SU-DHL-6 (cell line): ENCODE measurements around the gene DGKB.
"Not testable (repeated sequence)": the region's sequence is repeated elsewhere in the genome, so short reads cannot be mapped to it uniquely, and the experiment has no call there.

Experiments
- H2AFZ ChIP-seq: fragments of 200-600 bp; sonication (generic); 2 replicates; pipeline ENCODE4 v1.6.1; 2014; ENCODE audit warnings: low read depth, mild to moderate bottlenecking, moderate library complexity, mixed read lengths, antibody characterized with exemption, low read length; ENCODE audit not compliant: severe bottlenecking
- H3F3A ChIP-seq: fragments of 200-600 bp; shearing (Covaris generic); 2 replicates; pipeline ENCODE4 v1.6.0; 2016; ENCODE audit warnings: antibody characterized with exemption, mild to moderate bottlenecking; ENCODE audit not compliant: insufficient read depth
- H3K27ac ChIP-seq: fragments of 200-600 bp; sonication (generic); 2 replicates; pipeline ENCODE4 v1.5.1; 2016; ENCODE audit warnings: low read depth, mild to moderate bottlenecking, low read length, moderate library complexity, mixed read lengths
- H3K27me3 ChIP-seq: fragments of 200-600 bp; sonication (generic), shearing (Covaris generic); 2 replicates; pipeline ENCODE4 v1.6.0; 2014; ENCODE audit warnings: mild to moderate bottlenecking, low read length
- H3K36me3 ChIP-seq: fragments of 200-600 bp; sonication (generic); 2 replicates; pipeline ENCODE4 v1.6.1; 2014; ENCODE audit warnings: mild to moderate bottlenecking, low read length, mixed read lengths
- H3K4me2 ChIP-seq: fragments of 300-600, 200-600 bp; shearing (Covaris generic), sonication (generic); 2 replicates; pipeline ENCODE4 v1.6.0; 2014; ENCODE audit warnings: low read length, low read depth, mild to moderate bottlenecking; ENCODE audit not compliant: poor library complexity, severe bottlenecking
- H3K4me3 ChIP-seq: fragments of 200-600 bp; sonication (generic); 2 replicates; pipeline ENCODE4 v1.5.1; 2014; ENCODE audit warnings: antibody characterized with exemption, low read length, mild to moderate bottlenecking, mixed read lengths; ENCODE audit not compliant: insufficient read depth, poor library complexity, severe bottlenecking
- H3K79me2 ChIP-seq: fragments of 200-600 bp; sonication (generic); 2 replicates; pipeline ENCODE4 v1.6.1; 2014; ENCODE audit warnings: mild to moderate bottlenecking, low read length, moderate library complexity; ENCODE audit not compliant: insufficient read depth
- H3K9ac ChIP-seq: fragments of 200-600 bp; sonication (generic); 2 replicates; pipeline ENCODE4 v1.7.0; 2014; ENCODE audit warnings: mild to moderate bottlenecking, low read length
- H3K9me2 ChIP-seq: fragments of 200-600 bp; sonication (generic); replicated peaks from 2 replicates; pipeline ENCODE4 v1.6.1; 2014; ENCODE audit warnings: low read length; ENCODE audit not compliant: insufficient read depth
- H3K9me3 ChIP-seq: fragments of 200-600 bp; sonication (generic); 2 replicates; pipeline ENCODE4 v1.6.1; 2014; ENCODE audit warnings: low read length, mixed read lengths; ENCODE audit not compliant: insufficient read depth
- H4K20me1 ChIP-seq: fragments of 200-600 bp; sonication (generic); 2 replicates; pipeline ENCODE4 v1.6.1; 2014; ENCODE audit warnings: low read depth, mild to moderate bottlenecking, antibody characterized with exemption, low read length, moderate library complexity, mixed read lengths
- EZH2phosphoT487 ChIP-seq: fragments of 200-600 bp; sonication (generic), shearing (Covaris generic); conservative IDR thresholded peaks from 2 replicates; pipeline ENCODE4 v1.6.1; 2018; ENCODE audit warnings: mild to moderate bottlenecking, antibody characterized with exemption, low read length, moderate library complexity, mixed read lengths
- TF ChIP-seq, protein P1 (sequence below): fragments of 200-600 bp; sonication (generic); IDR thresholded peaks from one replicate; pipeline ENCODE4 v1.5.1; 2017; ENCODE audit warnings: antibody characterized with exemption, mild to moderate bottlenecking, low read length, moderate library complexity; ENCODE audit not compliant: insufficient read depth, poor library complexity, severe bottlenecking

The DGKB gene

DNA sequence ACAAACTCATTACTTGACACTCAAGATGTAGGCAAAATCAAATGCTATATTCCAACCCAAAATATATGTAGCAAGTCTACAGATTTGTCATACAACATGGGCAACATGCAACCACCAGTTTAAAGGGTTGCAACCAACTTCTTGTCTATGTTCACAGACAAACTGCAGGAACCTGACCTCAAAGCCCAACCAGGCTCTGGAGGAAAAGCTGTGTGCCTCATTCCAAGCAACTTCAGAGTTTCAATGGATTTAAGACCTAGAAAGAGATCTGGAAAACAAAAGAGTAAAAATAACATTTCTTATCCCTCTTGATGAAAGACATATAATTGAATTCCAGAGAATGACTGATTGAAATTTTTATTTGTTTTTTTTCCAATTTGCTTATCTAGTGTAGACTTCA is 612.6 kb downstream of the DGKB start:
- no peaks in the 10 kb centered on the region for H3K9me3 ChIP-seq

DNA sequence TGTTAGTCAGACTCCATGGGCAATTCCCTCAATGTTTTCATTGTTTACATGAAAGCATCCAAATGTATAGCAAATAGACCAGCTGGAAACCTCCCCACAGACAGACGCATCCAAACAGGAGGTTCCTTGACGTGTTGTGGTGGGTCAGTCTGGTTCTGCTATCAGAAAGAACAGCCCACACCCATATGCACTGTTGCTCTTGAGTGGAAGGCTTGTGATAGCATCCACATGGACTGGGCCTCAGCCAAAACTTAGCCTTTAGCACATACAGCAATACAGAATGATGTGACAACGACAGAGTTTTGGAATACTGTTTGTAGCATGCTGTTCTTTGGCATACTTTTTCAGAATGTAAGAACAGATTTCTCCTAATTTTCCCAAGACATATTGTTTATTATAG is 613.9 kb downstream of the DGKB start:
- TF ChIP-seq, protein P1, sequence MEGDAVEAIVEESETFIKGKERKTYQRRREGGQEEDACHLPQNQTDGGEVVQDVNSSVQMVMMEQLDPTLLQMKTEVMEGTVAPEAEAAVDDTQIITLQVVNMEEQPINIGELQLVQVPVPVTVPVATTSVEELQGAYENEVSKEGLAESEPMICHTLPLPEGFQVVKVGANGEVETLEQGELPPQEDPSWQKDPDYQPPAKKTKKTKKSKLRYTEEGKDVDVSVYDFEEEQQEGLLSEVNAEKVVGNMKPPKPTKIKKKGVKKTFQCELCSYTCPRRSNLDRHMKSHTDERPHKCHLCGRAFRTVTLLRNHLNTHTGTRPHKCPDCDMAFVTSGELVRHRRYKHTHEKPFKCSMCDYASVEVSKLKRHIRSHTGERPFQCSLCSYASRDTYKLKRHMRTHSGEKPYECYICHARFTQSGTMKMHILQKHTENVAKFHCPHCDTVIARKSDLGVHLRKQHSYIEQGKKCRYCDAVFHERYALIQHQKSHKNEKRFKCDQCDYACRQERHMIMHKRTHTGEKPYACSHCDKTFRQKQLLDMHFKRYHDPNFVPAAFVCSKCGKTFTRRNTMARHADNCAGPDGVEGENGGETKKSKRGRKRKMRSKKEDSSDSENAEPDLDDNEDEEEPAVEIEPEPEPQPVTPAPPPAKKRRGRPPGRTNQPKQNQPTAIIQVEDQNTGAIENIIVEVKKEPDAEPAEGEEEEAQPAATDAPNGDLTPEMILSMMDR, result no peak
- no peak for TF ChIP-seq EZH2phosphoT487
- H4K20me1 ChIP-seq, result no peaks in the 10 kb centered on the region
- H3K79me2 ChIP-seq, result no peaks in the 10 kb centered on the region
- H3K9ac ChIP-seq, result no peak overlapping the region
- no peak overlapping the region for H3K4me3 ChIP-seq
- no peak overlapping the region for H3K4me2 ChIP-seq
- no peak overlapping the region for H3K27ac ChIP-seq
- no peaks in the 10 kb centered on the region for H3F3A ChIP-seq
- no peaks in the 10 kb centered on the region for H3K27me3 ChIP-seq
- no peaks in the 10 kb centered on the region for H3K9me3 ChIP-seq
- no peaks in the 10 kb centered on the region for H3K9me2 ChIP-seq
- H3K36me3 ChIP-seq, result no peaks in the 10 kb centered on the region
- H2AFZ ChIP-seq, result no peak overlapping the region

More for the DNA sequence above, 612.6 kb downstream of the DGKB start:
- Histone ChIP-seq H3K27me3 (no peaks in the 10 kb centered on the region), H2AFZ (no peak overlapping the region), H3F3A (no peaks in the 10 kb centered on the region), H3K4me2 (no peak overlapping the region), H3K9me2 (no peaks in the 10 kb centered on the region), H3K27ac (no peak overlapping the region), H3K79me2 (no peaks in the 10 kb centered on the region), H3K9ac (no peak overlapping the region), H3K4me3 (no peak overlapping the region), H3K36me3 (no peaks in the 10 kb centered on the region), H4K20me1 (no peaks in the 10 kb centered on the region)
- no peak for TF ChIP-seq EZH2phosphoT487

DNA sequence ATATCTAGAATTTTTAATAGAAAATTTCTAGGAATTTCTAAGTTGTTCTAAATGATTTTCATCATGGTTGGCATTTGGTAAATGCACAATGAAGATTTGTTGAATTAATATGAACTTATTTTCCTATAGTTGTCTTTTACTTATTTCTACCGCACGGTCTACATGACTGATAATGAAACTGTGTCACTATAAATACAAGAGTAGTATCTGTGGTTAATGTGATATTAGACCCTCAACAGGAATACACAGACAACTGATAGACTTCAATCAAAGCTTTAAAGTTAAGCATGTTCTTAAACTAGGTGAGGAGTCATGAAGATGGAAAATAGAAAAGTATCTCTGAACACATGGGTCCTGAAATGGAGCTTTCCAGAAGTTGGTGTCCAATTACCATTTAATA is 615.2 kb downstream of the DGKB start:
- Histone ChIP-seq H3K4me3 (no peak overlapping the region), H3K27me3 (no peaks in the 10 kb centered on the region), H3K9me3 (no peaks in the 10 kb centered on the region), H3K9ac (no peak overlapping the region), H3K4me2 (no peak overlapping the region), H3K9me2 (no peaks in the 10 kb centered on the region), H2AFZ (no peak overlapping the region), H3K27ac (no peak overlapping the region), H3F3A (no peaks in the 10 kb centered on the region), H4K20me1 (no peaks in the 10 kb centered on the region), H3K79me2 (no peaks in the 10 kb centered on the region), H3K36me3 (no peaks in the 10 kb centered on the region)
- TF ChIP-seq, protein P1, result no peak
- TF ChIP-seq EZH2phosphoT487, result no peak

DNA sequence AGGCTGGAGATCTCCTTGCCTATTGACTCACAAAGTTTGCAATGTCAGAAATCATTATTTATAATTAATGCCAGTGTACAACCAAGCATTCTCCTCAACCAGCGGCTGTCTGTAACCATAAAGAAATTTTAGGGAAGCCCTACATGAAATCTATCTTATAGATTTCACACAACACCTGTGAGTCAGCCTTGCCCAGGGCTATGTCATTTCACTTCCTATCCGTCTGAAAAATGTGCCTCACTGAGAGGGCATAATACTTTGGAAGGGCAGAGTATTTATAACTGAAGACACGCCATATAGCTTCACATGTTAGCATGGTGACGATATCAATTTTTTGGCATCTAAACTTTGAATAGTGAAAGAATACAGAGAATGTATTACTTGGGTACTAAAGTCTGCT is 616.5 kb downstream of the DGKB start:
- H3K9me2 ChIP-seq, result no peaks in the 10 kb centered on the region
- H3K9ac ChIP-seq, result no peak overlapping the region
- H3K9me3 ChIP-seq, result no peaks in the 10 kb centered on the region
- H3K36me3 ChIP-seq, result no peaks in the 10 kb centered on the region
- no peaks in the 10 kb centered on the region for H4K20me1 ChIP-seq
- no peak overlapping the region for H3K27ac ChIP-seq
- TF ChIP-seq EZH2phosphoT487, result no peak
- TF ChIP-seq, protein P1, result no peak
- H3K79me2 ChIP-seq, result no peaks in the 10 kb centered on the region
- no peak overlapping the region for H2AFZ ChIP-seq
- H3F3A ChIP-seq, result no peaks in the 10 kb centered on the region
- no peaks in the 10 kb centered on the region for H3K27me3 ChIP-seq
- no peak overlapping the region for H3K4me2 ChIP-seq
- H3K4me3 ChIP-seq, result no peak overlapping the region

DNA sequence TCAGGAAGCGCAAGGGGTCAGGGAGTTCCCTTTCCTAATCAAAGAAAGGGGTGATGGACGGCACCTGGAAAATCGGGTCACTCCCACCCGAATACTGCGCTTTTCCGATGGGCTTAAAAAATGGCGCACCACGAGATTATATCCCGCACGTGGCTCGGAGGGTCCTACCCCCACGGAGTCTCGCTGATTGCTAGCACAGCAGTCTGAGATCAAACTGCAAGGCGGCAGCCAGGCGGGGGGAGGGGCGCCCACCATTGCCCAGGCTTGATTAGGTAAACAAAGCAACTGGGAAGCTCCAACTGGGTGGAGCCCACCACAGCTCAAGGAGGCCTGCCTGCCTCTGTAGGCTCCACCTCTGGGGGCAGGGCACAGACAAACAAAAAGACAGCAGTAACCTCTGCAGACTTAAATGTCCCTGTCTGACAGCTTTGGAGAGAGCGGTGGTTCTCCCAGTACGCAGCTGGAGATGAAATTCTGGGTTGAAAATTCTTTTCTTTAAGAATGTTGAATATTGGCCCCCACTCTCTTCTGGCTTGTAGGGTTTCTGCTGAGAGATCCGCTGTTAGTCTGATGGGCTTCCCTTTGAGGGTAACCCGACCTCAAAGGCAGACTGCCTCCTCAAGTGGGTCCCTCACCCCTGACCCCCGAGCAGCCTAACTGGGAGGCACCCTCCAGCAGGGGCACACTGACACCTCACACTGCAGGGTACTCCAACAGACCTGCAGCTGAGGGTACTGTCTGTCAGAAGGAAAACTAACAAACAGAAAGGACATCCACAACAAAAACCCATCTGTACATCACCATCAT is 623.3 kb downstream of the DGKB start:
- H2AFZ ChIP-seq, H3K9me2 ChIP-seq, H3K27ac ChIP-seq, H3K36me3 ChIP-seq, H3K9me3 ChIP-seq, H3K4me3 ChIP-seq, H3K4me2 ChIP-seq, H3F3A ChIP-seq, H3K79me2 ChIP-seq, H3K9ac ChIP-seq, H4K20me1 ChIP-seq, H3K27me3 ChIP-seq: not testable (repeated sequence)
